Left ventricle myocardium inferior (tissue), 1 donor: ENCODE measurements around the gene SOX11. TPM values are rescaled to one million over a fixed set of nuclear protein-coding genes. Genes with fewer than 3 reads are reported as not detected.

Experiments used
- DNase-seq: peaks from one replicate; pipeline ENCODE4 v3.0.0-alpha.2; 2020
- H3K27ac ChIP-seq: fragments of 200-600 bp; replicated peaks from 2 replicates; pipeline ENCODE4 v1.8.0; 2021
- H3K27me3 ChIP-seq: fragments of 200-600 bp; 2 replicates; pipeline ENCODE4 v1.8.0; 2021; ENCODE audit warnings: low read depth
- H3K36me3 ChIP-seq: fragments of 200-600 bp; 2 replicates; pipeline ENCODE4 v1.8.0; 2021
- H3K4me1 ChIP-seq: fragments of 200-600 bp; 2 replicates; pipeline ENCODE4 v1.8.0; 2021
- H3K4me3 ChIP-seq: fragments of 200-600 bp; 2 replicates; pipeline ENCODE4 v1.8.0; 2021; ENCODE audit warnings: mild to moderate bottlenecking, moderate library complexity
- H3K9me3 ChIP-seq: fragments of 200-600 bp; replicated peaks from 2 replicates; pipeline ENCODE4 v1.8.0; 2021
- CTCF ChIP-seq: fragments of 200-600 bp; IDR thresholded peaks from 2 replicates; pipeline ENCODE4 v1.8.0; 2021; ENCODE audit warnings: antibody characterized with exemption, mild to moderate bottlenecking, borderline replicate concordance
- intact Hi-C: fragments of 100-400 bp; cut with micrococcal nuclease; formaldehyde crosslinking; loops from one replicate; pipeline ENCODE4 v1.11.0; 2022
- total RNA-seq: library from RNA; stranded (reverse); fragmentation: NEBNext Ultra II Directional; extraction: Animal tissue kit (Norgen Biotek cat#: 25700); gene quantifications from one replicate; pipeline ENCODE4 v1.2.1, GENCODE V29; 2021
- donor health status: DM: no; HTN: yes; CAD: no; lungs with severe emphysema.

The SOX11 gene
- total RNA-seq, 1 donor from 2014 or later: 0.93 TPM

- H3K27ac ChIP-seq: no peak overlapping the region
- no peaks in the 10 kb centered on the region for H3K36me3 ChIP-seq
- no peaks in the 10 kb centered on the region for H3K9me3 ChIP-seq
- no peak for TF ChIP-seq CTCF
- no peak overlapping the region for H3K4me3 ChIP-seq
- intact Hi-C loops: no loop called here
- no peaks in the 10 kb centered on the region for H3K4me1 ChIP-seq
- DNase-seq: no peak
- H3K27me3 ChIP-seq: peaks cover 35% of the 10 kb centered on the region
Measured at GRCh38 chr2:5736886-5737285, 44.7 kb downstream of the SOX11 start.

- no peaks in the 10 kb centered on the region for H3K4me1 ChIP-seq
- no peak overlapping the region for H3K4me3 ChIP-seq
- DNase-seq: no peak
- H3K27ac ChIP-seq: no peak overlapping the region
- no peaks in the 10 kb centered on the region for H3K36me3 ChIP-seq
- intact Hi-C loops: no loop called here
- TF ChIP-seq CTCF: no peak
- H3K27me3 ChIP-seq: peaks cover 23% of the 10 kb centered on the region
- H3K9me3 ChIP-seq: no peaks in the 10 kb centered on the region
Measured at GRCh38 chr2:5740053-5740452, 47.9 kb downstream of the SOX11 start.

DNA sequence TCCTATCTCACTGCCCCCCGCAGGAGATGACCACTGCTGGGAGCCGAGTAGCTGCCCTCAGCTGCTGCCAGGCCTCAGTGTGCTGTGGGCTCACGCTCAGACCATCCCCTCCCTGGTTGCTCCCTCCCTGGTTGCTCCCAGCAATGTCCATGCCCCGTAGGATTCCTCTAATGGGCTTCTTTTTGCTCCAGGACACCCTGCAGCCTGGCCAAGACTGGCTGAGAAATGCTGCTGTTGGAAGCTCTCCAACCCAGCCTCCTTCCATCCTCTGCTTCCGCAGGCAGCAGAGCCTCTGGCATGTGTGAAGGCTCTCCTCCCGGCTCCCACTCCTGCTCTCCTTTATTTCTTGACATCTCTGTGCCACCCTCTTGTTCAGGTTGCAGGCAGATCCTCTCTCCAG lies 48.6 kb downstream of the SOX11 start:
- Histone ChIP-seq H3K27me3 (peaks cover 23% of the 10 kb centered on the region), H3K27ac (no peak overlapping the region), H3K4me3 (no peak overlapping the region), H3K36me3 (no peaks in the 10 kb centered on the region), H3K9me3 (no peaks in the 10 kb centered on the region), H3K4me1 (no peaks in the 10 kb centered on the region)
- no peak for TF ChIP-seq CTCF
- intact Hi-C loops: no loop called here
- no peak for DNase-seq

GRCh38 chr2:5741242-5741641 lies 49.1 kb downstream of the SOX11 start:
- intact Hi-C loops: no loop called here
- H3K27ac ChIP-seq: no peak overlapping the region
- H3K4me3 ChIP-seq: no peak overlapping the region
- H3K4me1 ChIP-seq: no peaks in the 10 kb centered on the region
- no peak for DNase-seq
- no peak for TF ChIP-seq CTCF
- peaks cover 23% of the 10 kb centered on the region for H3K27me3 ChIP-seq
- no peaks in the 10 kb centered on the region for H3K36me3 ChIP-seq
- no peaks in the 10 kb centered on the region for H3K9me3 ChIP-seq

- Histone ChIP-seq H3K9me3 (no peaks in the 10 kb centered on the region), H3K36me3 (no peaks in the 10 kb centered on the region), H3K4me3 (no peak overlapping the region), H3K27me3 (peaks cover 23% of the 10 kb centered on the region), H3K4me1 (no peaks in the 10 kb centered on the region), H3K27ac (no peak overlapping the region)
- intact Hi-C loops: no loop called here
- TF ChIP-seq CTCF: no peak
- DNase-seq: no peak
Measured at GRCh38 chr2:5742126-5742525, 49.9 kb downstream of the SOX11 start.

DNA sequence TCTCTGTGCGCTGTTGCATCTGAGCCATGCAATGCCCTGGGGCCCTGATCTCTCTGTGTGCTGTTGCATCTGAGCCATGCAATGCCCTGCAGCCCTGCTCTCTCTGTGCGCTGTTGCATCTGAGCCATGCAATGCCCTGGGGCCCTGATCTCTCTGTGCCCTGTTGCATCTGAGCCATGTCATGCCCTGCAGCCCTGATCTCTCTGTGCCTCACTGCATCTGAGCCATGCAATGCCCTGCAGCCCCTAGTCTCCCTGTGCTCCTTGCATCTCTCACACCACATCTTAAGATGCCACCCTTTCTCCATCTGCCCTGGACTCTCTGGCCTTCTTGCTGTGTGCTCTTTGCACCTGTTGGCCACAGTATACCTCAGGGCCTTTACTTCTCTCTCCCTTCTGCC lies 56.2 kb downstream of the SOX11 start:
- no peak for TF ChIP-seq CTCF
- intact Hi-C loops: no loop called here
- peaks cover 5% of the 10 kb centered on the region for H3K4me1 ChIP-seq
- no peaks in the 10 kb centered on the region for H3K9me3 ChIP-seq
- no peaks in the 10 kb centered on the region for H3K36me3 ChIP-seq
- H3K27me3 ChIP-seq: no peaks in the 10 kb centered on the region
- no peak overlapping the region for H3K27ac ChIP-seq
- no peak overlapping the region for H3K4me3 ChIP-seq
- DNase-seq: no peak
